NCI-H1417 treated with DMSO at 0.1 percent for 48 hours (cell line): ENCODE results near the gene SLC35F4.

Experiments used
- DNase-seq: peaks from one replicate; lab custom pipeline; 2025; lab: John Stamatoyannopoulos, UW

The SLC35F4 gene

DNA sequence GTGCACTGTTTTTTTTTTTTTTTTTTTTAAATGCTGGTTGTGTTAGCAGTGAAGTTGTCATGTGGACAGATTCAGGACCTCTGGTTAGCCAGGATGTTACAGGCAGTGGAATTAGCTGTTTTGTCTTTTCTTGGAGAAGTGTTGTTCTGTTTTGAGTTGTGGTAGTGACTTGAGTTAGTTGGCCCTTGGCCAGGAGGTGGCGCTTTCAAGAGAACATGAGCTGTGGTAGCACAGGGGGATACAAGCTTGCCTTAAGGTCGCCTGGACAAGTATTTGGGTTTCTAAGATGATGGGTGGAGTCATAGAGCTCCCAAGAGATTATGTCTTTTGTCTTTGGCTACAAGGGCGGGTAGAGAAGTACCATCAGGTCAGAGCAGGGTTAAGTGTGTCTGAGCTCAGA lies 338.9 kb downstream of the SLC35F4 start:
- no peak for DNase-seq

DNA sequence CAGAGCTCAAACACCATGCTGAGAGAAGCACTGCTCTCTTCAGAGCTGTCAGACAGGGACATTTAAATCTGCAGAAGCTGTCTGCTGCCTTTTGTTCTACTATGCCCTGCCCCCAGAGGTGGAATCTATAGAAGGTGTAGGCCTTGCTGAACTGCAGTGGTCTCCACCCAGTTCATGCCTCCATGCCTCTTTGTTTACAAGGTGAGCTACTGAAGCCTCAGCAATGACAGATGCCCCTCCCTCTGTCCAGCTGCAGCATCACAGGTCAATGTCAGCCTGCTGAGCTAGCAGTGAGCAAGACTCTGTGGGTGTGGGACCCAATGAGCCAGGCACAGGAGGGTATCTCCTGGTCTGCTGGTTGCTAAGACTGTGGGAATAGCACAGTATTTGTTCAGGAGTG lies 346.8 kb downstream of the SLC35F4 start:
- DNase-seq = no peak
